Glutamatergic neuron (in vitro differentiated cells): ENCODE data around the gene BIRC6. TPM values are rescaled to one million over a fixed set of nuclear protein-coding genes. Genes with fewer than 3 reads are reported as not detected.
A peak's percentile ranks its signal among the peaks of the same experiment; 100 is the strongest.

Experiments used
- DNase-seq: peaks from one replicate; pipeline ENCODE4 v3.0.0; 2022
- H3K27ac Mint-ChIP-seq: one replicate; pipeline ENCODE4 v1.8.0; 2020; ENCODE audit warnings: mild to moderate bottlenecking, mixed read lengths, inconsistent platforms; ENCODE audit not compliant: unreplicated experiment
- H3K27me3 Mint-ChIP-seq: one replicate; pipeline ENCODE4 v1.8.0; 2020; ENCODE audit warnings: mild to moderate bottlenecking, moderate library complexity, mixed read lengths, inconsistent platforms; ENCODE audit not compliant: unreplicated experiment
- H3K36me3 Mint-ChIP-seq: one replicate; pipeline ENCODE4 v1.8.0; 2020; ENCODE audit warnings: mild to moderate bottlenecking, mixed read lengths, inconsistent platforms; ENCODE audit not compliant: unreplicated experiment
- H3K4me1 Mint-ChIP-seq: one replicate; pipeline ENCODE4 v1.8.0; 2020; ENCODE audit warnings: mild to moderate bottlenecking, low read depth, mixed read lengths, inconsistent platforms; ENCODE audit not compliant: unreplicated experiment
- H3K4me3 Mint-ChIP-seq: one replicate; pipeline ENCODE4 v1.8.0; 2020; ENCODE audit warnings: mild to moderate bottlenecking, mixed read lengths, inconsistent platforms; ENCODE audit not compliant: unreplicated experiment
- H3K9me3 Mint-ChIP-seq: one replicate; pipeline ENCODE4 v1.8.0; 2020; ENCODE audit warnings: mild to moderate bottlenecking, moderate library complexity, mixed read lengths, inconsistent platforms; ENCODE audit not compliant: unreplicated experiment
- total RNA-seq: library from RNA; stranded (reverse); fragmentation: NEBNext Ultra II Directional; extraction: Animal tissue kit (Norgen Biotek cat#: 25700); gene quantifications from one replicate; pipeline ENCODE4 v1.2.1, GENCODE V29; 2021; ENCODE audit not compliant: unreplicated experiment
- TF ChIP-seq, protein P1 (sequence below): fragments of 200-600 bp; sonication (generic); IDR thresholded peaks from one replicate; pipeline ENCODE4 v1.5.0; 2021; ENCODE audit not compliant: partially characterized antibody, unreplicated experiment

Gene BIRC6
- total RNA-seq, 1 donor from 2014 or later, result 124 TPM

GRCh38 chr2:32425719-32426141 lies 68.9 kb downstream of the BIRC6 start:
- TF ChIP-seq, protein P1, sequence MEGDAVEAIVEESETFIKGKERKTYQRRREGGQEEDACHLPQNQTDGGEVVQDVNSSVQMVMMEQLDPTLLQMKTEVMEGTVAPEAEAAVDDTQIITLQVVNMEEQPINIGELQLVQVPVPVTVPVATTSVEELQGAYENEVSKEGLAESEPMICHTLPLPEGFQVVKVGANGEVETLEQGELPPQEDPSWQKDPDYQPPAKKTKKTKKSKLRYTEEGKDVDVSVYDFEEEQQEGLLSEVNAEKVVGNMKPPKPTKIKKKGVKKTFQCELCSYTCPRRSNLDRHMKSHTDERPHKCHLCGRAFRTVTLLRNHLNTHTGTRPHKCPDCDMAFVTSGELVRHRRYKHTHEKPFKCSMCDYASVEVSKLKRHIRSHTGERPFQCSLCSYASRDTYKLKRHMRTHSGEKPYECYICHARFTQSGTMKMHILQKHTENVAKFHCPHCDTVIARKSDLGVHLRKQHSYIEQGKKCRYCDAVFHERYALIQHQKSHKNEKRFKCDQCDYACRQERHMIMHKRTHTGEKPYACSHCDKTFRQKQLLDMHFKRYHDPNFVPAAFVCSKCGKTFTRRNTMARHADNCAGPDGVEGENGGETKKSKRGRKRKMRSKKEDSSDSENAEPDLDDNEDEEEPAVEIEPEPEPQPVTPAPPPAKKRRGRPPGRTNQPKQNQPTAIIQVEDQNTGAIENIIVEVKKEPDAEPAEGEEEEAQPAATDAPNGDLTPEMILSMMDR, result no peak
- peak; percentile 29 for DNase-seq
- Mint-ChIP-seq H3K4me3 (peak overlapping the region; percentile 68), H3K27me3 (peaks cover 3% of the 10 kb centered on the region), H3K9me3 (peaks cover 5% of the 10 kb centered on the region), H3K4me1 (peaks cover 27% of the 10 kb centered on the region), H3K36me3 (no peaks in the 10 kb centered on the region), H3K27ac (peak overlapping the region; percentile 88)

- DNase-seq, result no peak
- Mint-ChIP-seq H3K4me1 (peaks cover 22% of the 10 kb centered on the region), H3K27ac (peak overlapping the region; percentile 94)
These were observed 71.1 kb downstream of the BIRC6 start for GRCh38 chr2:32427672-32428610.

GRCh38 chr2:32430804-32431203 lies 74.0 kb downstream of the BIRC6 start:
- H3K36me3 Mint-ChIP-seq, result no peaks in the 10 kb centered on the region

More at GRCh38 chr2:32427672-32428610, 71.1 kb downstream of the BIRC6 start:
- peaks cover 5% of the 10 kb centered on the region for H3K9me3 Mint-ChIP-seq
- no peak overlapping the region for H3K4me3 Mint-ChIP-seq
- H3K27me3 Mint-ChIP-seq, result peaks cover 3% of the 10 kb centered on the region
- no peaks in the 10 kb centered on the region for H3K36me3 Mint-ChIP-seq
- TF ChIP-seq, protein P1, result no peak

GRCh38 chr2:32436150-32436549 lies 79.3 kb downstream of the BIRC6 start:
- DNase-seq, result no peak
- Mint-ChIP-seq H3K4me3 (no peak overlapping the region), H3K4me1 (no peaks in the 10 kb centered on the region), H3K36me3 (no peaks in the 10 kb centered on the region), H3K27me3 (no peaks in the 10 kb centered on the region), H3K27ac (no peak overlapping the region), H3K9me3 (no peaks in the 10 kb centered on the region)
- TF ChIP-seq, protein P1, result no peak

More at GRCh38 chr2:32430804-32431203, 74.0 kb downstream of the BIRC6 start:
- no peak for DNase-seq
- TF ChIP-seq, protein P1, result no peak
- no peak overlapping the region for H3K4me3 Mint-ChIP-seq
- H3K4me1 Mint-ChIP-seq, result peaks cover 13% of the 10 kb centered on the region
- H3K27me3 Mint-ChIP-seq, result peaks cover under 1% of the 10 kb centered on the region
- H3K27ac Mint-ChIP-seq, result no peak overlapping the region
- H3K9me3 Mint-ChIP-seq, result peaks cover 2% of the 10 kb centered on the region

DNA sequence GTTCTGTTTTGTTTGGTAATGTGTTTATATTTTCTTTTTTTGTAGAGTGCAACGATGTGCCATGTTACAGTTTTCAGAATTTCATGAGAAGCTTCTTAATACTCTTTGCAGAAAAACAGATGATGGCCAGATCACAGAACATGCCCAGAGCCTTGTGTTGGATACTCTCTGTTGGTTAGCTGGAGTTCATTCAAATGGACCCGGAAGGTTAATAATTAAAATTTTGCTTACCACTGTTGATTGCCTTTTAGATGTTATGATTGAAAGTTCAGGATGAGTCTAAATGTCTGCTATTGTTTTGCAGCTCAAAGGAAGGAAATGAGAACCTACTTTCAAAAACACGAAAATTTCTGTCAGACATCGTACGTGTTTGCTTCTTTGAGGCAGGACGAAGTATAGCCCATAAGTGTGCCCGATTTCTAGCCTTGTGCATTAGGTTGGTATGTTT lies 85.2 kb downstream of the BIRC6 start:
- Mint-ChIP-seq H3K4me1 (peaks cover 6% of the 10 kb centered on the region), H3K27ac (no peak overlapping the region), H3K36me3 (no peaks in the 10 kb centered on the region), H3K27me3 (peaks cover 3% of the 10 kb centered on the region), H3K9me3 (peaks cover 3% of the 10 kb centered on the region), H3K4me3 (no peak overlapping the region)
- DNase-seq, result no peak
- TF ChIP-seq, protein P1, result no peak
